ENCODE results near the gene C9orf152.
"Not testable (repeated sequence)": the region's sequence is repeated elsewhere in the genome, so short reads cannot be mapped to it uniquely, and the experiment has no call there.

Gene C9orf152

GRCh38 chr9:110214090-110214489 is 6.1 kb upstream of the C9orf152 start:
- DNase-seq: no peak

DNA sequence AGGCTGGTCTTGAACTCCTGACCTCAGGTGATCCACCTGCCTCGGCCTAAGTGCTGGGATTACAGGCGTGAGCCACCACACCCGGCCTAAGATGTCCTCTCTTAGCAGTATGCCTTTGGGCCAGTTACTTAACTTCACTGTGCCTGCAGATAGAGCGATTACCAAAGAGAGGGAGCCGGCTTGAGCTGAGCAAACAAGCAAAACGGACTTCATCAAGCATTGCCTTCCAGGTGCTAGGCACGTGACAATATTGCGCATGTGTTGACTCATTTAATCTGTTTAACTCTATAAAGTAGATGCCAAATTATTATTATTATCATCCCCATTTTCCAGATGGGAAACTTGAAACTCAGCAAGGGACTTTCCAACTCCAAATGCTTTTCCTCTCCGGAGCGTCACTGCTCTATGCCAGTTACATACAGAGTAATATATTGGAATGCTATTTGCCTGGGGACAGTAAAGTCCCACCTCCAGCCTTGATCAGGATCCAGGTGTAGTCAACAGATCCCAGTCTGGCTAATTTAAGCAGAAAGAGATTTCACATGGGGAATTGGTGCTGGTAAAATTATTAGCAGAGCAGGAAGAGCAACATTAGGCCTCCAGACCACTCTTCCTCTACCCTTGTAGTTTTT is 5.6 kb upstream of the C9orf152 start:
- no peak for DNase-seq

DNA sequence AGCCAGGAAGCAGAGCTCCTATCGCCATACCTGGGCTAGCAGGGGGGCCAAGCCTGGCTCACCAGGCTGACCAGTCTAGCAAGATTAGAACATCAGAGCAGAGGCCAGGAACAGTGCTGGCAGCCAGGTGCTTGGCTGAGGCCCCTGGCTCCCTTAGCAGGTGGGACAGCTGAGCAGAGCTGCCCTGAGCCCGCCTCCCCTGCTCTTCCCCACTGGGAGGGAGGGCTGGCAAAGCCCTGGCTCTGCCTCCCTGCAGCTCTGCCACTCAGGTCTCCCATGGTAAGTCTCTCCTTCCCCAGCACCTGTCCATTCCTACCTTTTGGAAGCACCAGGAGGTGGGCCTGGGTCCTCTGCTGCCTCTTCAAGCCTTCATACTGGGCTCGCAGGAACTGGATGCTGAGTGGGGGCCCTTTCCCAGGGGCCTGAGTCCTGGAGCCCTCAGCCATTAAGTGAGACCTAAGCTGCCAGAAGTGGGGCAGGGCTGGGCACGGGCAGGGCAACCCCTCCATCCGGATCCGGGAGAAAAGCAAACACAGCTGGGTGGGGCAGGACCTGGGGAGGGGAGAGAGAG is 803 bp downstream of the C9orf152 start:
- no peak for DNase-seq

DNA sequence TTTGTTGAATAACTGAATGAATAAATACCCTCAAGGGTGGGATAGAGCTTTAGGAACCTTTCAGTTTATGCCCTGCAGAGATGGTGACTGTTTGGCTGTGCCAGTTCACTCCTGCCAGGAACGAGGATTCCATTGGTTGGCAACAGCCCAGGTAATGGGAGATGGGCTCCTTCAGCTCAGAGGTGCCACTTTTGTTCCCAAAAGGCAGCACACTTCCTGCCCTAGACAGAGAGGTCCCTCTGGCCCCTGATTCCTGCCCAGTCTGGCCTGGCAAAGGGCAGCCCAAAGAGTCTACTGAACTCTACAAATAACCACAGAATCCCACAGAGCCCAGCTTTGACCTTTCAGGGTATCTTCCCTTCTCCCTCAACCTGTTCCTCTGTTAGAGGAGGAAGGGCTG is 1.6 kb downstream of the C9orf152 start:
- DNase-seq: no peak

- DNase-seq: not testable (repeated sequence)
These were observed 2.3 kb downstream of the C9orf152 start for GRCh38 chr9:110205612-110206011.

- DNase-seq: no peak
These were observed 5.7 kb downstream of the C9orf152 start for GRCh38 chr9:110202232-110202631.

DNA sequence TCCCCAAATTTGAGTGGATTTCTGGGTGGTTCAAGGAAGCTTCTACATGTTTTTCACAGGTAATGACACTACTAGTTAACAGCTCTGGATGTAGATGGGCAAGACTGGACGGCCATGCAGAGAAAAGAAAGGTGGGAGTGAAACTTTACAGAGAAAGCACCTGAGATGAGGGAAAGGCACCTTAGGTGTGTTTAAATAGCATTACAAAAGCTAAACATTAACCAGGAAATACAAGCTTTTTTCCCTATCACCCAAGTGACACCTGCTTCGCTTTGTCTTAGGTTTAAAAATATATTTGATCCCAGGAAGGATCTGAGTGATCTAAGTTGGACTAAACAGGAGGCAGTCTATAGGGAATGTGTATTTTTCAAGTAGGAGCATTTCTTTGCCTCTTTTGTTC is 8.3 kb downstream of the C9orf152 start:
- no peak for DNase-seq

- no peak for DNase-seq
These were observed 9.6 kb downstream of the C9orf152 start for GRCh38 chr9:110198357-110198756.

GRCh38 chr9:110197330-110198187 is 10.4 kb downstream of the C9orf152 start:
- DNase-seq: no peak

GRCh38 chr9:110196084-110196499 is 11.9 kb downstream of the C9orf152 start:
- DNase-seq: not testable (repeated sequence)

DNA sequence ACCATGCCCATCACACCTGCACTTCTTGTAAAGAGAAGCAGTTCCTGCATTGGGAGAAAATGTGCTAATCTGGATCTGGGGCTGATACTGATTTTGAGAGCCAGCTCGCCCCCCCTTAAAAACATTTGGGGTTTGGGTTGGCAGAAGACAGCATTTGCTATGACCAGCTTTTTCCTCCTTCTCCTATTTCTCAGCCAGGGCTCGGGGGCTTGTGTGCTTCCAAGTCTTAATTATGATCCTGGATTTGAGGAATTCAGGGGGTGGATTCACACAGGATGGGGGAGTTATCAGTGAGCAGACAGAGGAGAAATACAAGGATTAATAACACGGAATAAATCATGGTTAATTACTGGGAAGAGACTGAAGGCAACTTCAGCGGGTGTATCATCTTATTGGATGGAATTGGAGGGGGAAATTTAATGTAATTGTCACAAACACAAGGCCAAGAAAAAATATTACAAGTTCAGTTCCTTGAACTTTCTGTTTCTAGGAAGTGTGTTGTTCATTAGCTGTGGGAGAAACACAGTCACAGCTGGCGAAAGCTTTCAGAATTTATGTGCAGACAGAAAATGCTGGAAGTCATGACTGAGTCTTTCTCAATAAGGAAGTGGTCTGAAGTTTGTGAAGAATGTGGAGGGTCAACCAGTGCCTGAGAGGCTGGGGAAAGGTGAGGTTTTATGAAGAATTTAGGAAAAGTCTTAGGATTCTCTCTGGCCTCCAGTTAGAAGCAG is 15.3 kb downstream of the C9orf152 start:
- no peak for DNase-seq

DNA sequence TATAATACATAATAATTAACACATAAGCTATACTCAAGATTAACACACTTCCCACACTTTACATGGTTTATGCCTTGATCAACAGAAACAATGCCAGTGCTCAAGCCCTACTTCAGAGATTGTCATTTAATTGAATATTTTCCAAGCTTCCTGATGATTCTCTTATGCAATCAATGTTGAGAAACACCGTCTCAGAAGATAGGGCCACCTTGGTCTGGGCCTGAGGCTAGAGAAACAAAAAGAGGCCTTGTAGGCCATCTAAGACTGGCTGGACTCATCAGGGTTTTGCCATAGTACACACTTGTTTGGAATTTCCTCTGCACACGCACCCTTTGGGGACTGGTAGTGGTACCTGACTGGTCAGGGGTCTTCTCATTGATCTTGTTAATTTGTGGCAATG is 16.3 kb downstream of the C9orf152 start:
- DNase-seq: no peak

GRCh38 chr9:110189559-110190320 is 18.2 kb downstream of the C9orf152 start:
- DNase-seq: no peak

GRCh38 chr9:110188991-110189390 is 19.0 kb downstream of the C9orf152 start:
- DNase-seq: no peak

DNA sequence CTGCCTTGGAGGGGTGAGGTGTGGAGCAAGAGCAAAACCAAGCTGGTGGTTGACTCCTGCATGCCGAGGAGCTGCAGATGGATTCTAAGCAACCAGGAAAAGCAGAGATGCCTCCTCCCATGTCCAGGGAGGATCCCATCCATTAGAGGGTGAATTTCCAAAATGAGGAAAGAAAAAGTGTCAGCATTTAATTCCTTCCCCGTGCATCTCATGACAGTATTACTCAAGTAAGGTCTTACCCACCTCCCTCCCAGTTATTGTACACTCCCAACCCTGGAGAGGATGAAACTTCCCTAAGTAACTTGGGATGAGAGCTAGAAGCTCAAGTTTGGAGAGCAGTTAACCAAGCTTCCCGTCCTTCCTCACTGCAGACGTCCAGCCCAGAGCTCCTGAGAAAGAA is 19.9 kb downstream of the C9orf152 start:
- no peak for DNase-seq

GRCh38 chr9:110187126-110187525 is 20.8 kb downstream of the C9orf152 start:
- no peak for DNase-seq

- no peak for DNase-seq
These were observed 21.7 kb downstream of the C9orf152 start for GRCh38 chr9:110186254-110186653.

- DNase-seq: no peak
These were observed 22.2 kb downstream of the C9orf152 start for GRCh38 chr9:110185806-110186205.

GRCh38 chr9:110183208-110184145 is 24.5 kb downstream of the C9orf152 start:
- peak in 5 of 6 experiments; percentile 5 to 51 (median 22) for DNase-seq

GRCh38 chr9:110180511-110181434 is 27.2 kb downstream of the C9orf152 start:
- DNase-seq: no peak

All from stimulated activated naive CD4-positive, alpha-beta T cell (primary cell).